ENCODE measurements around the gene MOB3A.
"Not testable (repeated sequence)": the region's sequence is repeated elsewhere in the genome, so short reads cannot be mapped to it uniquely, and the experiment has no call there.

The MOB3A gene

GRCh38 chr19:2129892-2130770 is 34.0 kb upstream of the MOB3A start:
- DNase-seq (ENCODE audit: low spot score): no peak
- TF ChIP-seq CTCF (IDR thresholded peaks at IDR 0.05): no peak
- H3K4me3 ChIP-seq: no peak overlapping the region
- no peak overlapping the region for H3K27ac ChIP-seq

GRCh38 chr19:2129486-2129885 is 33.4 kb upstream of the MOB3A start:
- no peak overlapping the region for H3K27ac ChIP-seq
- H3K4me3 ChIP-seq: no peak overlapping the region
- no peak for TF ChIP-seq CTCF (IDR thresholded peaks at IDR 0.05)
- DNase-seq (ENCODE audit: low spot score): no peak

GRCh38 chr19:2129022-2129421 is 32.9 kb upstream of the MOB3A start:
- Histone ChIP-seq H3K27ac (no peak overlapping the region), H3K4me3 (no peak overlapping the region)
- TF ChIP-seq CTCF (IDR thresholded peaks at IDR 0.05): no peak
- DNase-seq (ENCODE audit: low spot score): no peak

- not testable (repeated sequence) for H3K4me3 ChIP-seq, H3K27ac ChIP-seq
Observed at GRCh38 chr19:2128252-2128651, 32.1 kb upstream of the MOB3A start.

GRCh38 chr19:2127758-2128157 is 31.6 kb upstream of the MOB3A start:
- Histone ChIP-seq H3K27ac (no peak overlapping the region), H3K4me3 (no peak overlapping the region)
- DNase-seq (ENCODE audit: low spot score): no peak
- TF ChIP-seq CTCF (IDR thresholded peaks at IDR 0.05): no peak

More at GRCh38 chr19:2128252-2128651, 32.1 kb upstream of the MOB3A start:
- not testable (repeated sequence) for DNase-seq (ENCODE audit: low spot score)

GRCh38 chr19:2126879-2127518 is 30.9 kb upstream of the MOB3A start:
- no peak for DNase-seq (ENCODE audit: low spot score)
- no peak overlapping the region for H3K4me3 ChIP-seq
- no peak overlapping the region for H3K27ac ChIP-seq
- TF ChIP-seq CTCF (IDR thresholded peaks at IDR 0.05): no peak

- Histone ChIP-seq H3K27ac (no peak overlapping the region), H3K4me3 (no peak overlapping the region)
- DNase-seq (ENCODE audit: low spot score): no peak
- no peak for TF ChIP-seq CTCF (IDR thresholded peaks at IDR 0.05)
Observed at GRCh38 chr19:2123682-2124387, 27.7 kb upstream of the MOB3A start.
